ENCODE results near the gene CLCN1.

DNA sequence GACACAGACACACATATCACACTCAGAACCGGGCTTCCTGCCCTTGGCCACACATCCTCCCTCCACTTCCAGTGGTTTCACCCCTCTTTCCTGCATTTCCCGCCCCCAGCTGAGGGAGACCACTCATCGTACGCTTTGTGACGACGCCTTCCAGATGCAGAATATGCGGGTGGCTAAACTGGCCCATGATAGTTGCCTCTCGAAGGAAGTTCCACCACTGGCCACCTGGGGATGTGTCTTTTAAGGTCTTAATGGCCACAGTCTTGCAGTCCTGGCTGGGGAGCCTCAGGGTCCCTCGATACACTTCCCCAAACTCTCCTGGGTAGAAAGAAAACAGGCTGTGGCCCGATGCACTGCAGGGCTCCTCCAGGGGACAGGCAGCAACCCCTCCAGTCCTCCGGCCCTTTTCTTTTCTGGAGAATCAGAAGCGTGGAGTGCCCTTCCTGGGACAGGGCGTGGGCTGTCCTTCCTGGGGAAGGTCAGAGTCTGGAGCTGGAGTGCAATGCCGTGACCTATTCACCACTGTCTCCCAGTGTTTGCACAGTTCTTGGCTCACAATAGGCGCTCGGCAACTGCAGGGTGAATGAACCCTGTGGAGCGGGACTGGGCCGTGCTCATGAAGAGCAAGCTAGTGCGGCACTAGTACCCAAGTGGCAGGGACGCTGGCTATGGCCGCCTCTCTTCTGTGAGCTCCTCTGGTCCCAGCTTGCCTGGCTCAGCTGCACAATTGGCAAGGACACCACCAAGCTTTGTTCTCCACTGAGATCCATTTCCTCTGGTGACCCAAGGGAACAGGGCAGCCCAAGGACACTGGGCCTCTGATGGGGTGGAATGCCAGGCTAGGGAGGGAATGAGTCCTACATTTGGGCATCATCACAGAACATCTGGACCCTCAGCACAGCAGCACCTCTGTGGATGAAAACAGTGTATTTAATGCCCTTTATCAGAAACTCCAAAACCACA, 79.6 kb downstream of the CLCN1 start:
- TF ChIP-seq, protein P1, sequence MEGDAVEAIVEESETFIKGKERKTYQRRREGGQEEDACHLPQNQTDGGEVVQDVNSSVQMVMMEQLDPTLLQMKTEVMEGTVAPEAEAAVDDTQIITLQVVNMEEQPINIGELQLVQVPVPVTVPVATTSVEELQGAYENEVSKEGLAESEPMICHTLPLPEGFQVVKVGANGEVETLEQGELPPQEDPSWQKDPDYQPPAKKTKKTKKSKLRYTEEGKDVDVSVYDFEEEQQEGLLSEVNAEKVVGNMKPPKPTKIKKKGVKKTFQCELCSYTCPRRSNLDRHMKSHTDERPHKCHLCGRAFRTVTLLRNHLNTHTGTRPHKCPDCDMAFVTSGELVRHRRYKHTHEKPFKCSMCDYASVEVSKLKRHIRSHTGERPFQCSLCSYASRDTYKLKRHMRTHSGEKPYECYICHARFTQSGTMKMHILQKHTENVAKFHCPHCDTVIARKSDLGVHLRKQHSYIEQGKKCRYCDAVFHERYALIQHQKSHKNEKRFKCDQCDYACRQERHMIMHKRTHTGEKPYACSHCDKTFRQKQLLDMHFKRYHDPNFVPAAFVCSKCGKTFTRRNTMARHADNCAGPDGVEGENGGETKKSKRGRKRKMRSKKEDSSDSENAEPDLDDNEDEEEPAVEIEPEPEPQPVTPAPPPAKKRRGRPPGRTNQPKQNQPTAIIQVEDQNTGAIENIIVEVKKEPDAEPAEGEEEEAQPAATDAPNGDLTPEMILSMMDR (IDR thresholded peaks at IDR 0.05): no peak
- TF ChIP-seq EZH2 (IDR thresholded peaks at IDR 0.05): no peak
